Measurements from ENCODE around the gene JAKMIP2.

DNA sequence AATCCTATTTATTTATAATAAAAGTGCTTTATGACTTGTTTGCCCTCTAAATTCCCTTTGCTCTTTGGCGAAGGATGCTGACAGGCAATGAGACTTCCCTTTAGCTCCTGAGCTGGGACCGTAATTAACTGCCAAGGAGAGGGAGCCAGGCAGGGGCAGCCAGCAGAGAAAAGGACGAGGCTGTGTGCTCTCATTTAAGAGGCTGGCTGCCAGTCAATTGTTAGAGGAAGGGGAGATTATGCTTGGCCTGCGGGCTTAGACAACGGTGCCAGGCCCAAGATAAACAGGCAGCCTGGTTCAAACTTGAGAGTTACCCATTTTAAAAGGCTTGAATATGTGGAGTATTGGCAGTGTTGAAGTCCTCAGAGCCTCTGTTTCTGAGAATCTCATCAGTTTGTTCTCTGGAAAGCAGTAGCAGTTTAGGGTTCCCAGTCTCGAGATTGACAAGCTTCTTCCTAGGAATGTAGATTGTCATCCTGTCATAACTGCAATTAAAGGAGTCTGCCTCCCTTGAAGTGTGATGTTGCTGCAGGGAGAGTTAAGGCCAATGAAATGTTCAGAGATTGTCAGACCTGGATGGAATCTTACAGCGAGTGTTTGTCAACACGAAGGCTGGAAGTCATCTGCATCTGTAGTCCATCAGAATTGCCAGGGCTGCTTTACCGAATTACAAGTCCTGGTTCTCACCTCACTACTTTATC, 113.2 kb downstream of the JAKMIP2 start:
- TF ChIP-seq, protein P1, sequence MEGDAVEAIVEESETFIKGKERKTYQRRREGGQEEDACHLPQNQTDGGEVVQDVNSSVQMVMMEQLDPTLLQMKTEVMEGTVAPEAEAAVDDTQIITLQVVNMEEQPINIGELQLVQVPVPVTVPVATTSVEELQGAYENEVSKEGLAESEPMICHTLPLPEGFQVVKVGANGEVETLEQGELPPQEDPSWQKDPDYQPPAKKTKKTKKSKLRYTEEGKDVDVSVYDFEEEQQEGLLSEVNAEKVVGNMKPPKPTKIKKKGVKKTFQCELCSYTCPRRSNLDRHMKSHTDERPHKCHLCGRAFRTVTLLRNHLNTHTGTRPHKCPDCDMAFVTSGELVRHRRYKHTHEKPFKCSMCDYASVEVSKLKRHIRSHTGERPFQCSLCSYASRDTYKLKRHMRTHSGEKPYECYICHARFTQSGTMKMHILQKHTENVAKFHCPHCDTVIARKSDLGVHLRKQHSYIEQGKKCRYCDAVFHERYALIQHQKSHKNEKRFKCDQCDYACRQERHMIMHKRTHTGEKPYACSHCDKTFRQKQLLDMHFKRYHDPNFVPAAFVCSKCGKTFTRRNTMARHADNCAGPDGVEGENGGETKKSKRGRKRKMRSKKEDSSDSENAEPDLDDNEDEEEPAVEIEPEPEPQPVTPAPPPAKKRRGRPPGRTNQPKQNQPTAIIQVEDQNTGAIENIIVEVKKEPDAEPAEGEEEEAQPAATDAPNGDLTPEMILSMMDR (conservative IDR thresholded peaks at IDR 0.05; ENCODE audit: low read depth, low read length), result no peak
- TF ChIP-seq EZH2 (IDR thresholded peaks at IDR 0.05; ENCODE audit: borderline replicate concordance, low read depth, low read length, poor library complexity, severe bottlenecking), result no peak

Data from A673 (cell line).